Loucy (cell line): ENCODE data around the gene TPK1.
"Not testable (repeated sequence)": the region's sequence is repeated elsewhere in the genome, so short reads cannot be mapped to it uniquely, and the experiment has no call there.

Experiments
- H2AFZ ChIP-seq: fragments of 200-600 bp; sonication (generic); 2 replicates; pipeline ENCODE4 v1.6.0; 2016; ENCODE audit warnings: antibody characterized with exemption, mild to moderate bottlenecking, low read length, moderate library complexity
- H3F3A ChIP-seq: fragments of 200-600 bp; 2 replicates; pipeline ENCODE4 v1.6.0; 2016; ENCODE audit warnings: antibody characterized with exemption, low read depth, mild to moderate bottlenecking
- H3K27me3 ChIP-seq: fragments of 200-600 bp; sonication (generic); 2 replicates; pipeline ENCODE4 v1.6.1; 2014; ENCODE audit warnings: low read length, mild to moderate bottlenecking; ENCODE audit not compliant: insufficient read depth, poor library complexity, severe bottlenecking
- H3K36me3 ChIP-seq: fragments of 200-600 bp; sonication (generic); 2 replicates; pipeline ENCODE4 v1.6.1; 2016; ENCODE audit warnings: low read length; ENCODE audit not compliant: insufficient read depth
- H3K4me1 ChIP-seq: fragments of 200-600 bp; sonication (generic); 2 replicates; pipeline ENCODE4 v1.5.1; 2014; ENCODE audit warnings: low read length, mild to moderate bottlenecking; ENCODE audit not compliant: insufficient read depth, poor library complexity, severe bottlenecking
- H3K4me2 ChIP-seq: fragments of 200-600 bp; sonication (generic); 2 replicates; pipeline ENCODE4 v1.6.0; 2014; ENCODE audit warnings: antibody characterized with exemption, low read length, low read depth, mild to moderate bottlenecking; ENCODE audit not compliant: poor library complexity, severe bottlenecking
- H3K4me3 ChIP-seq: fragments of 200-600 bp; sonication (generic); 2 replicates; pipeline ENCODE4 v1.5.1; 2014; ENCODE audit warnings: low read length, mild to moderate bottlenecking, mixed read lengths; ENCODE audit not compliant: poor library complexity, severe bottlenecking
- H3K79me2 ChIP-seq: fragments of 200-600 bp; sonication (generic); 2 replicates; pipeline ENCODE4 v1.6.1; 2014; ENCODE audit warnings: low read length; ENCODE audit not compliant: insufficient read depth
- H3K9ac ChIP-seq: fragments of 200-600 bp; sonication (generic); 2 replicates; pipeline ENCODE4 v1.6.0; 2014; ENCODE audit warnings: mild to moderate bottlenecking, low read depth, low read length, moderate library complexity; ENCODE audit not compliant: poor library complexity, severe bottlenecking
- H3K9me2 ChIP-seq: fragments of 200-600 bp; sonication (generic); replicated peaks from 2 replicates; pipeline ENCODE4 v1.6.1; 2016; ENCODE audit warnings: low read depth, low read length, mixed read lengths
- H3K9me3 ChIP-seq: fragments of 200-600 bp; sonication (generic); 2 replicates; pipeline ENCODE4 v1.6.1; 2014; ENCODE audit warnings: mild to moderate bottlenecking, antibody characterized with exemption, low read length, low read depth; ENCODE audit not compliant: insufficient read depth
- H4K20me1 ChIP-seq: fragments of 200-600 bp; sonication (generic); 2 replicates; pipeline ENCODE4 v1.6.0; 2014; ENCODE audit warnings: antibody characterized with exemption, low read length, mild to moderate bottlenecking; ENCODE audit not compliant: insufficient read depth, poor library complexity, severe bottlenecking
- CTCF ChIP-seq: fragments of 200-600 bp; sonication (generic); conservative IDR thresholded peaks from 2 replicates; pipeline ENCODE4 v1.5.1; 2014; ENCODE audit warnings: mild to moderate bottlenecking, antibody characterized with exemption, low read length
- EZH2phosphoT487 ChIP-seq: fragments of 200-600 bp; IDR thresholded peaks from 2 replicates; pipeline ENCODE4 v1.6.1; 2018; ENCODE audit warnings: antibody characterized with exemption, mild to moderate bottlenecking, moderate library complexity, borderline replicate concordance

The TPK1 gene

DNA sequence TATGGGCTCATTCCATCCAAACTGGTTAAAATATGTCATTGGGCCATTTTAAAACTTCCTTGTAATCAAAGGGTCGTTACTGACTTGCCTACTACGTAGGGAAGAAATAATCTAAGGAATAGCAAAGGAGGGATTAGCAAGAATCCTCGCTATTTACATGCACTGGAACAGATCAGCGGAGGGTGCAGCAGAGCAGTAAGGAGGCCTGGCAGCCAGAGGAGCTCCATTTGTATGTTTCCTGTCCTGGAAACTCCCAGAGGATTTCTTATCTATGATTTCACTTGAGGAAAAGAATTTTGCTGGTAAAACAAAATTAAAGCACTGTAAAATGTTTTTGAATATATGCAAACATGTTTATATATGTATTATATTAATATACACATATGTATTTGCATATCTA, 107.3 kb downstream of the TPK1 start:
- Histone ChIP-seq H4K20me1 (no peaks in the 10 kb centered on the region), H3K9ac (no peak overlapping the region)

DNA sequence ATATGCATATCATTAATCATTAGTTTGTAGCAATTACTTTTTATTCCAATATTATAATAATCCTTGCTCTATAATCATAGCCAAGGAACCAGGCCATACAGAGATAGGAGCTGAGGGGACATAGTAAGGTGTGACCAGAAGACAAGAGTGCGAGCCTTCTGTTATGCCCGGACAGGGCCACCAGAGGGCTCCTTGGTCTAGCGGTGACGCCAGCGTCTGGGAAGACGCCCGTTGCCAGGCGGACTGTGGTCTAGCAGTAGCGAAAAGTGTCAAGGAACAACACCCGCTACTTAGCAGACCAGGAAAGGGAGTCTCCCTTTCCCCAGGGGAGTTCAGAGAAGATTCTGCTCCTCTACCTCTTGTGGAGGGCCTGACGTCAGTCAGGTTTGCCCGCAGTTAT, 109.0 kb downstream of the TPK1 start:
- H3K4me3 ChIP-seq, H3K4me1 ChIP-seq, H4K20me1 ChIP-seq, H3F3A ChIP-seq, H3K27me3 ChIP-seq, H3K9ac ChIP-seq, H3K9me3 ChIP-seq, H3K36me3 ChIP-seq, H3K4me2 ChIP-seq, H2AFZ ChIP-seq, H3K9me2 ChIP-seq, H3K79me2 ChIP-seq: not testable (repeated sequence)

More for the DNA sequence above, 107.3 kb downstream of the TPK1 start:
- no peaks in the 10 kb centered on the region for H3K79me2 ChIP-seq
- H3K9me3 ChIP-seq = no peaks in the 10 kb centered on the region
- no peak overlapping the region for H2AFZ ChIP-seq
- H3K4me3 ChIP-seq = no peak overlapping the region
- no peak overlapping the region for H3K4me2 ChIP-seq
- H3K9me2 ChIP-seq = no peaks in the 10 kb centered on the region
- TF ChIP-seq EZH2phosphoT487 (no peak), CTCF (no peak)
- H3K36me3 ChIP-seq = no peaks in the 10 kb centered on the region
- no peaks in the 10 kb centered on the region for H3K4me1 ChIP-seq
- no peaks in the 10 kb centered on the region for H3K27me3 ChIP-seq
- no peaks in the 10 kb centered on the region for H3F3A ChIP-seq

DNA sequence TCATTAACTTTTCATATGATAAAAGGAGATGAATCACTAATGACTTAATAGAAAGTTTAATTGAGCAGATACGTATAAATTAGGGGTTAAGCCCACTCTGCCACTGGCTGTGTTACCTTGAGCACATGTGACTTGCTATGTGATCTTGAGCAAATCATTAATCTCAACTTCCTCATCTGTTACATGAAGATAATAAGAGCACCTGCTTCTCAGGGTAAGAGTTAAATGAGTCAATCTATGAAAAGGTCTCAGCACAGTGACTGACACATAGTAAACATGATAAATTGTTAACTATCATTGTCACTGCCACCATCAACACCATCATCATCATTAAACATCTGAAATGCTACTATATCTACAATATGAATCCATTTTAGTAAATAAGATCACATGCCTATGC, 110.8 kb downstream of the TPK1 start:
- H3K9me3 ChIP-seq = no peaks in the 10 kb centered on the region
- TF ChIP-seq CTCF (no peak), EZH2phosphoT487 (no peak)
- no peak overlapping the region for H3K4me2 ChIP-seq
- H3K79me2 ChIP-seq = no peaks in the 10 kb centered on the region
- no peaks in the 10 kb centered on the region for H4K20me1 ChIP-seq
- H3K9ac ChIP-seq = no peak overlapping the region
- H3K36me3 ChIP-seq = no peaks in the 10 kb centered on the region
- H2AFZ ChIP-seq = no peak overlapping the region
- H3K9me2 ChIP-seq = no peaks in the 10 kb centered on the region
- H3K4me3 ChIP-seq = no peak overlapping the region
- H3K27me3 ChIP-seq = no peaks in the 10 kb centered on the region
- no peaks in the 10 kb centered on the region for H3K4me1 ChIP-seq
- H3F3A ChIP-seq = no peaks in the 10 kb centered on the region

DNA sequence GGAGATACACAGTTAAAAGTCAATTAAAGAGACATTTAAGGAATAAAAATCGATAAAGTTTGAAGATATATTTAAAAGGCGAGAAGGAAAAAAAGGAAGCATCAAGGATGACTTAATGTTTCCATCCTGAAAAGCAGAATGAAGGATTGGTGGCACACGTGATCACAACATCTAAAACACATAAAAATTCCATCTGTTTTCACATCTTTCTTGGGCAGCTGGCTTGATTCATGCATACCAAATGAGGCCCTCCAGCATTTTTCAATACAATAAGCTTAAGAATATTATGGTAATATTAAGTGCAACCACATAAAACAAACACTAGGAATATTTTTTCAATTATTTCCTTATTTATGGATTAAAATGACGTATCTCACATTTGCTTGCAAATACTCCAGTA, 112.6 kb downstream of the TPK1 start:
- Histone ChIP-seq H3F3A (no peaks in the 10 kb centered on the region), H3K9me3 (no peaks in the 10 kb centered on the region), H3K27me3 (no peaks in the 10 kb centered on the region), H3K36me3 (no peaks in the 10 kb centered on the region), H2AFZ (no peak overlapping the region), H3K4me1 (no peaks in the 10 kb centered on the region), H3K9me2 (no peaks in the 10 kb centered on the region), H3K4me3 (no peak overlapping the region), H3K79me2 (no peaks in the 10 kb centered on the region), H4K20me1 (no peaks in the 10 kb centered on the region), H3K9ac (no peak overlapping the region), H3K4me2 (no peak overlapping the region)
- TF ChIP-seq CTCF = no peak
- no peak for TF ChIP-seq EZH2phosphoT487
